ENCODE results near the gene DNAJB4. TPM values are rescaled to one million over a fixed set of nuclear protein-coding genes. Genes with fewer than 3 reads are reported as not detected.
A peak's percentile ranks its signal among the peaks of the same experiment; 100 is the strongest.
"Not testable (repeated sequence)": the region's sequence is repeated elsewhere in the genome, so short reads cannot be mapped to it uniquely, and the experiment has no call there.

DNAJB4 gene
- total and polyA plus RNA-seq, 8 donors, result 29.8 to 46.9 (median 44.2) TPM

DNA sequence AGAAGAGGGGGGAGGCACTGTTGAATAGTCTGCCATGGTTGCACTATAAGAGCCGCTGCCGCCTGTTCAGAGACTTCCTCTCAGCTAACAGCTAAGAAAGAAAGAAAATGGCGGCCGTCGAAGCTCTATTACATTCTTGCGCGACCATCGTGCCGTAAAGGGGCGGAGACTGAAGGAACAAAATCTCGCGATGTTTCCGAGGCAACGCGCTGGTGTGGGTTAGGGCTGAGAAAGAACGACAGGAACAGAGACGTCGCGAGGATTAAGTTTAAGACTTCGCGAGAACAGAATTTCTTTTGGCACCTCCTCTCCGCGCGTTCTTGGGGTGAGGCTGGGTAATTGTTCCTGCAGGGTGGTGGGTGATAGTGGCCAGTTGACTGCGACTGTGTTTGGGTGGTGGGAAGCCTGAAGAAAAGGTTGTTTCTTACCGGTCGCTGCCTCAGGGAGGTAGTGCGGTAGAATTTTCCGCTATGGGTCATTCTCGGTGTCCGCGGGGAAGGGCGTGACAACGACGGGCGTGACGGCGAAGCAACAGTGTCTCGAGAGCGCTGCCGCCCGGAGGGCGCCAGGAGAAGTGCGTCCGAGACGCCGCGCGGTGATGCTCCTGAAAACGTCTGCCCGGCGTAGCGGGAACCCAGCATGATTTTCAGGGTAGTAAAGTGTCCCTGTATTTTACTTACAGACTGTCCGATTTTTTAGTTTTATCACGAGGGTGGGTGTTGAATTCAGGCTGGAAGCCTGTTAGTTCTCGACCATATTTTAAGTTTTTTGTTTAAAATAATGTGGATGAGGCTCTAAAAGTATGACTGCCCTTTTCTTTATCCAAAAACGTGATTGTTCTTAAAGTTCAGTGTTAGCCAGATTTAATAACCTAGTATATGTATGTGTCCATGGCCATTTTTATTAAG lies 25.5 kb upstream of the DNAJB4 start, which contains the start of gene FUBP1:
Gene FUBP1 (minus strand): TSS at position 104 of the 908 bp plus-strand sequence. CDS start 68 bp downstream, at position 36.
- peak within 1 kb of the TSS; percentile 94 to 97 for H3K27ac ChIP-seq
- ATAC-seq (peak; percentile 91), DNase-seq (peak; percentile 95 to 99 (median 98))
- peak; percentile 59 to 82 for TF ChIP-seq CTCF (IDR thresholded peaks at IDR 0.05)
- intact Hi-C loops (cut with DNase I), result loop anchor here in 1 of 2 donors (10.0 kb wide), 1 partner anchor 136 kb away; no protein-coding TSS in a partner anchor
- peaks cover 0 to 6% of the 10 kb centered on the region in 2 donors for H3K36me3 ChIP-seq
- peaks cover 16 to 50% of the 10 kb centered on the region in 2 donors for H3K4me1 ChIP-seq
- no peaks in the 10 kb centered on the region for H3K27me3 ChIP-seq
- peak within 1 kb of the TSS; percentile 60 to 68 for H3K4me3 ChIP-seq
- H3K9me3 ChIP-seq, result no peaks in the 10 kb centered on the region

DNA sequence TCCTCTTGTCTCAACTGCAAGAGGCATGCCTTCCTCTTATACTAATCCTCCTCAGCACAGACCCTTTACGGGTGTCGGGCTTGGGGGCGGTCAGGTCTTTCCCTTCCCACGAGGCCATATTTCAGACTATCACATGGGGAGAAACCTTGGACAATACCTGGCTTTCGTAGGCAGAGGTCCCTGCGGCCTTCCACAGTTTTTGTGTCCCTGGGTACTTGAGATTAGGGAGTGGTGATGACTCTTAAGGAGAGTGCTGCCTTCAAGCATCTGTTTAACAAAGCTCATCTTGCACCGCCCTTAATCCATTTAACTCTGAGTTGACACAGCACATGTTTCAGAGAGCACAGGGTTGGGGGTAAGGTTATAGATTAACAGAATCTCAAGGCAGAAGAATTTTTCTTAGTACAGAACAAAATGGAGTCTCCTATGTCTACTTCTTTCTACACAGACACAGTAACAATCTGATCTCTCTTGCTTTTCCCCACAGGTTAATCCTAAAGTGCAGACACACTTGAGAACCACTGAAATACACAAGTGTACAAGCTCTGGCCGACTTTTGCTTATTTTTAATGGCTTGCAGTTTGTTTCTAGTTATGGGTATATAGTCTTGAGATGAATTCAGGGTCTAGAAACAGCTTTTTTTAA lies 21.3 kb upstream of the DNAJB4 start:
- peaks cover 0 to 20% of the 10 kb centered on the region in 2 donors for H3K4me1 ChIP-seq
- H3K9me3 ChIP-seq; H3K36me3 ChIP-seq; H3K27ac ChIP-seq; ATAC-seq; H3K4me3 ChIP-seq; intact Hi-C loops (cut with DNase I); H3K27me3 ChIP-seq; DNase-seq: not testable (repeated sequence)

- H3K27me3 ChIP-seq, result no peaks in the 10 kb centered on the region
- no peaks in the 10 kb centered on the region for H3K9me3 ChIP-seq
- H3K4me1 ChIP-seq, result peaks cover 0 to 20% of the 10 kb centered on the region in 2 donors
- H3K4me3 ChIP-seq, result no peak overlapping the region
- intact Hi-C loops (cut with DNase I), result no loop called here
- no peak for DNase-seq
- ATAC-seq, result no peak
- no peak overlapping the region for H3K27ac ChIP-seq
- H3K36me3 ChIP-seq, result no peaks in the 10 kb centered on the region
- no peak for TF ChIP-seq CTCF (IDR thresholded peaks at IDR 0.05)
Observed at GRCh38 chr1:77983997-77984355, 20.8 kb upstream of the DNAJB4 start.

DNA sequence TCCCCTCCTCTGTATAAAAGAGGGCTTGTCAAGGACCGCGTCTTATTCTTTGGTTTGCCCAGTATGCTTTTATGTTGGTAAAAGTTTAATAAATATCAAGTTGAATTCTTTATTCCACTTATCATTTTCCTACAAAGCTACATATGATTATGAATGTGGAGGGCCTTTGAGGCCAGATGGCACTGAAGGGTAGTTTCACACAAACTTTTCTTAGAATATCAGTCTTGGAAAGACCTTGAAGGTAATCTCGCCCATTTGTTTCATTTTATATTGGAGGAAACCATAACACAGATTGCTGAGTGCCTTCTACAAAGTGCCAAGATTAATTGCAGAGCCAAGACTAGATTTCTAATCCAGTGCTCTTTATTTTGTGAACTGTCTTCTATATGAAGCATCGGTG lies 20.1 kb upstream of the DNAJB4 start:
- Histone ChIP-seq H3K4me1 (peaks cover 0 to 20% of the 10 kb centered on the region in 2 donors), H3K4me3 (no peak overlapping the region), H3K27ac (no peak overlapping the region), H3K27me3 (no peaks in the 10 kb centered on the region), H3K9me3 (no peaks in the 10 kb centered on the region), H3K36me3 (no peaks in the 10 kb centered on the region)
- DNase-seq (no peak), ATAC-seq (no peak)
- intact Hi-C loops (cut with DNase I), result no loop called here
- no peak for TF ChIP-seq CTCF (IDR thresholded peaks at IDR 0.05)

DNA sequence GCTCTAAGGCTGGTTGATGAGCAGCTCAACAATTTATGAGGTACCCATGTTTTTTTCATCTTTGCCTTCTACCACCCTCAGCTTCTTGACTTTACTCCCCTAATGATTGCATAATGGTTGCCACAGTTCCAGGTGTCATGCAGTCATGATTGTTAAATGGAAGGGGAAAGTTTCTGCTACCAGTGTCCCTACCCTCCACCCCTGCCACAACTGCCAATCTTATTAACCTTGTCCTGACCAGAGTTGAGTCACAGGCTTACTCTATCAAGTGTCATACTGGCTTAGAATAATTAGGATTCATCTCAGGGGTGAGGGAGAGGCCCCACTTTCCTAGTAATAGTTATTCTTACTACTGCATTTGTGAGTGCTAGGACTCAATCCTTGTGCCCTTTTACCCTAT lies 17.9 kb upstream of the DNAJB4 start:
- Histone ChIP-seq H3K27ac (no peak overlapping the region), H3K27me3 (no peaks in the 10 kb centered on the region), H3K4me1 (peaks cover 0 to 7% of the 10 kb centered on the region in 2 donors), H3K9me3 (no peaks in the 10 kb centered on the region), H3K36me3 (no peaks in the 10 kb centered on the region), H3K4me3 (no peak overlapping the region)
- DNase-seq (no peak), ATAC-seq (no peak)
- TF ChIP-seq CTCF (IDR thresholded peaks at IDR 0.05), result no peak
- intact Hi-C loops (cut with DNase I), result no loop called here

Data from left lung (tissue), 10 donors.